ENCODE data around the gene MAT2B.

Gene MAT2B
- total RNA-seq: 83.3 reads per million, percentile 79 among the genes with 10 or more reads in this experiment

DNA sequence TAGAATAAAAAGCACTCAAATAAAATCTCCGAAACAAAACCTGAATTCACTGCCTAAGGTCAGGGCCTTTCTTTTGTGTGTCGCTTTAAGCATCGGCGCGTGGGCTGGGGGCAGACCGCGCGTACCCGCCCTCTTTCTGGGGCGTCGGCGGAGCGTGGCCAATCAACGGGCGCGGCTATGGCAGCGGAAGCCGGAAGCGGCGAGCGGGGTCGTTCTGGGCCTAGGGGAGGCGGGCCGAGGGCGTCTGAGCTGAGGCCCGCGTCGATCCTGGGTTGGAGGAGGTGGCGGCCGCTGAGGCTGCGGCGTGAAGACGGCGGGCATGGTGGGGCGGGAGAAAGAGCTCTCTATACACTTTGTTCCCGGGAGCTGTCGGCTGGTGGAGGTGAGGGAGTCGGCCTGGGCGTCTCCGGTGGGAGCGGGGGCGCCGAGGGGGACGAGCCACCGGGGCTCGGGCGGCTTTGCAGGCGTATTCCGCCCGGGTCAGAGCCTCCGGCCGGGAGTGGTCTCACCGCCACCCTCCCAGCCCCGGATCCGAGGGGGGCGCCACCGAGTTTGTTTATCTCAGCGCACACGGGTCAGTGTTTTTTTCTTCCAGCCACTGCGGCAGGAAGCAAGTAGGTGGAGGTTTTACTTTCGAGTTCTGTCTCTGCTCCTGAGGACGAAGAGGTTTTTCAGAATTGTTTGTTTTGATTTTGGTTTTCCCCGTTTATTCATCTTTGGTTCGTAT lies at the start of gene MAT2B:
Gene MAT2B (plus strand): TSS at position 252 of the 727 bp plus-strand sequence. CDS start 68 bp downstream, at position 320.
- peak; percentile 95 for DNase-seq

DNA sequence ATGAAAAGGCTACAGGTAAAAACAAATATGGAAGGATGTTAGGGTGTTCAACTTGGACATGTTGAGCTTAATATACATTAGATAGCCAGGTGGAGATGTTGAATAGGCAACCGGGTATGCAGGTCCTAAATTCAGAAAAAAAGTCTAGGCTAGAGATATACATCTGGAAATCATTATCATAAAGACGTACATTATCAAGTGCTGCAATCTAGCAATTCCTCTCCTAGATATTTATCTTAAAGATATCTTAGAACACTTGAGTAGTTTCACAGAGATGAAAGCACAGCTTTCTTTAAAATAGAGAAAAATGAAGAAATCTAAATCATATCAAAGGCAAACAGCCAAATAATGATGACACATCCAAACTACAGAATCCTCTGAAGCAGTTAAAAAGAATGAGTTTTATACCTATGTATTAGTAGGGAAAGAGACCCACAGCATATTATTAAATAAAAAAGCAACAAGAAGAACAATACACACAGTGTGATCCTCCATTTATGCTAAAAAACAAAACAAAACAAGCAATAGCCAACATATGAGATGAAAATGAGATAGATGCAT lies 49.3 kb upstream of the MAT2B start:
- DNase-seq: no peak

DNA sequence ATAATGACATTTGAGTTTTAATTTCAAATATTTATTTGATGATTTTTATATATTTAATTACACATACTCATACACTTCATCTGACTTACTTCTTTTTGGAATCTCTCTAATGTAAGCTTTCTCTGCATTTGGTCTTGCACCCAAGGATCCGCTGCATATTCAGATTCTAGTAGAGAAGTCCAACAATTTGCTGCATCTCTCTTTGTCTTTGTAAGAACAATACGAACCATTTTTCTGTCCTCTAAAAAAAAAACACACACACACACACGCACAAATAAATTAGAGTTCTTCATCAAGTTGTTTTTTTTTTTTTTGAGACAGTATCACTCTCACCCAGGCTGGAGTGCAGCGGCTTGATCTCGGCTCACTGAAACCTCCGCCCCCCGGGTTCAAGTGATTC lies 48.6 kb upstream of the MAT2B start:
- DNase-seq: no peak

DNA sequence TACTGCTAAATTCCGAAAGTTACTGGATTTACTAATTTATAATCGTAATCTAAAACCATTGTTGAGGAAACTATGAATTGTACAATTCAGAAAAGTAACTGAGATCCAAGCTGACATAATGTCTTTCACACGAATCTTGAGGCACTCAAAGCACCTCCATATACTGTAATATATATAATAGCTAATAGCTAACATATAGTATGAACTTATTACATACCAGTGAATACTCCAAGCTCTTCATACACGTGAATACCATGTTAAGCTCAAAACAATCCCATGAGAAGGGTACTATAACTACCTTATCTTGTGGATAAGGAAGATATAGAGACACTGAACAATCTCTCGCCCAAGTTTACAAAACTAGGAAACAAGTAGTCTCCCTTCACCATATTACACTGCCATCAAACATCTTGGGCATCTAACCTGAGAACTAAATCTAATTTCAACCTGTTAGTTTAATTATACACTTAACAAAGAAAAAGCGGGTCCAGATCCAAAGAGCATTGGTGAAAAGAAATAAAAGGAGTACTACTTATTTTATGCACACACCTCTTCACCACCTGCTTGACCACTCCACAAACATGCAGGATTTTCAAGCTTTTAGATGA lies 46.5 kb upstream of the MAT2B start:
- DNase-seq: no peak

DNA sequence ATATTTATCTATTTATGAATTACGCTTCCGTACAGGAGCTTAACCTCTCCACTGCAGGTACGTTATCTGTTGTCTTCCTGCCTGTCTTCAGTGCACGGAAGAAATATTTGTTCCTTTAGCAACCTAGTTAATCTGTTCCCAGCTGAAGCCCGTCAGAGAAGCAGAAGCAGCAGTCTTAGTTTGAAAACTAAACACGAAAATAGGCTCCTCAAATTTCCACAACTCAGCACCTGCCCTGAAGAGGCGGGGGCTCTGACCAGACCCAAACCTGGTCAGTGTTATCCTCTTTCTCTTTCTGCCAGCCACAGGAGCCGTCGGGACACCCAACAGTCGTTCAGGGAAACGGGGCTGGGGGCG lies 46.0 kb upstream of the MAT2B start:
- DNase-seq: no peak

DNA sequence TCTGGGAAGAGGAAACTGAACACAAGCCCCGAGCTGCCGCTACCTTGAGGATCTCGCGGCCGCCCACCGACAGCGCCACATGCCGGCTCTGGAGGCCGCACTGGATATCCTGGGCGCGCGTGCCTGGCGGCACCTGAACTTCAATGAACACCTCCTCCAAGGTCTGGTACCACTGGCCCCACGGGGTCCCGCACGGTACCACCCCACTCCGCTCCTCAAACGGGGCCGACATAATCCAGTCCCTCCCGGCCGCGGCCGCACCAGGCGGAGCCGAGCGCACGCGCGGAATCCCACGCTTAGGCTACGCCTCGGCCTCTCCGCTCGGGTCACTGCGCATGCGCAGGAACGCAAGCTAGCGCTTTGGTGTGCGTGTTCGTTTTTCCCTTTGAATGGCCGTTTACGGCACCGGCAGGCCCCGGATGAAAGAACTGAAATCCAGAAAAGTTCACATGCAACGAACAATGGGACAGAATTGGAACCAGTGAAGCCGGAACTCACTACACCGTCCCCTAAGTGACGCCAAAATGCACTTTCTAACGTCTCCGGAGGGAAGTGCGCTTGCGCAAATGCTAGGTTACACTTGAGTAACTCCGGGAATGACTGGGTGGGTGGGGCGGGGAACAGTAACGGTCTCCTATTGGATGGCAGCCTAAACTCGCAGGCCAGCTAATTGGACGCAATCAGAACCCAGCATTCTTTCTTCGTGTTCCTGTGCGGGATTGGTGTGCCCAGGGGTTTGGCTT lies 45.4 kb upstream of the MAT2B start, which contains the start of gene NUDCD2:
Gene NUDCD2 (minus strand): TSS at position 284 of the 743 bp plus-strand sequence. CDS start 52 bp downstream, at position 232.
- DNase-seq: peak; percentile 96

DNA sequence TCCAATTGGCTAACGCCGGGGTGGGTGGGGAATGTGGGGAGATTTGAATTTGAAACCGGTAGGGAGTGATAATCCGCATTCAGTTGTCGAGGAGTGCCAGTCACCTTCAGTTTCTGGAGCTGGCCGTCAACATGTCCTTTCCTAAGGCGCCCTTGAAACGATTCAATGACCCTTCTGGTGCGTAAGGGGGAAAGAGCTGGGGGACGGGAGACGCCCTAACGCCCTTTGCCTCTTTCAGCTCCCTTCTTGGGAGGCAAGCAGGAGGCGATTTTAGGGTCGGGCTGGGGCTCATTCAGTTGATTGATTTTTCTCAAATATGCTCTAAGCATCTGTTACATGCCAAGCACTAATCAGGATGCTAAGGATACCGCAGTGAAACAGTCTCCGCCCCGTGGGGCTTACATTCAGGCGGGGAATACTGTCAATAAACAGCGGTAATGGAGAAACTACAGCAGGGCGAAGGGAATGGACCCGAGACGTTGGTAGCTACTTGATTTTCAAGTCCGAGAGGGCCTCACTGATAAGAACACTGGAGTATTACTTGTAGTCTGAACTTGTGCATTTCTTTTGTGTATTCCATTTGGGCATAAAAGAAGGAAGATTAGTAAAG lies 44.8 kb upstream of the MAT2B start, which contains the start of gene HMMR:
Gene HMMR (plus strand): TSS at position 71 of the 610 bp plus-strand sequence. CDS start 61 bp downstream, at position 132.
- no peak for DNase-seq

DNA sequence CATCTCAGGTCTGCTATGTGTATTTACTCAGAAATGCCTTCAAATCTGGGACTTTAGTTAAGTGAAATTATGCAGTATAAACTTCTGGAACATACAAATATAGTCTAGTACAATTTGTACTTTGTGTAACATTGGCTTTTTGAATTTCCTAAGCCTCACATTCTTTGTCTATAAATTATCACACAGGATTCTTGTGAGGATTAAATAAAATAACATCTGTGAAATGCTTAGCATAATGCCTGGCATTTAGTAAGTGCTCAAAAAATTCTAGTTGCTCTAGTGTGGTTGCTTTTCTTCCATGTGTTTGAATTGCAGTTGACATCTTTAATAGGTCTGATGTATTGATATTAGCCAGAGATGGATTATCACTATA lies 42.4 kb upstream of the MAT2B start:
- no peak for DNase-seq

DNA sequence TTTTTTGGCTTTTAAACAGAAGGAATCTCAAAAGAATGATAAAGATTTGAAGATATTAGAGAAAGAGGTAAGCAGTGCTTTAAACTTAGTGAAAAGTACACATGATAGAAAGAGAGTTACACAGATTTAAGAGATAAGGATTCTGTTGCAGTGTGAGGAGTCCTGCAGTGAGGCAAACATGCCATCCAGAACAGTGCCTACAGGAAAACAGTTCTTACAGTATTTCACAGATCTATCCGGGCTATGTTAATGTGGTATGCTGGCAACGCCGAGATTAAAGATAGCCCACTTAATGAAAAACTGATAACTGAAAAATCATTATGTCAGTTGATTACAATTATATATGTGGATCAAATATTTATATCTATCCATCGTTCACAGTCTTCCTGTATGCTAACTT lies 37.7 kb upstream of the MAT2B start:
- no peak for DNase-seq

DNA sequence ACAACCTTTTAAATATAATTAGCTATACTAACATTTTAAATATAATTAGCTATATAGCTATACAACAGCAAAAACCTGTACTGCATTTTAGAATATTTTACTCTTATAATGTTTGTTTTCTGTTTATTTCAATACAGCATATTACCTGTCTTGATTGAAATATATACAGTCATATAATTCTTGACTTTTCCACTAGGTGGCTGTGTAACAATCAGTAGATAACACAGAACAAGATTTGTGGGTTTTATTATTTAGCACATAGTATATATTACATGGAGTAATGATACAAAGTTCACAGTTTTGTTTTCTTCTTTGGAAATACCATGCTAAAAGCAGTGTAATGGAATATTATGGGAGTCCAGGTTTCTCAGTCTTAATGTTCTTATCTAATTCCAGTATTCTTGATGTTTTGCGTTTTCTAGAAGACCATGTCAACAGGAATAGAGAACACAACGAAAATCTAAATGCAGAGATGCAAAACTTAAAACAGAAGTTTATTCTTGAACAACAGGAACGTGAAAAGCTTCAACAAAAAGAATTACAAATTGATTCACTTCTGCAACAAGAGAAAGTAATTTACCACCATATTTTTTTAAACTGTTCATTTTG lies 31.7 kb upstream of the MAT2B start:
- no peak for DNase-seq

DNA sequence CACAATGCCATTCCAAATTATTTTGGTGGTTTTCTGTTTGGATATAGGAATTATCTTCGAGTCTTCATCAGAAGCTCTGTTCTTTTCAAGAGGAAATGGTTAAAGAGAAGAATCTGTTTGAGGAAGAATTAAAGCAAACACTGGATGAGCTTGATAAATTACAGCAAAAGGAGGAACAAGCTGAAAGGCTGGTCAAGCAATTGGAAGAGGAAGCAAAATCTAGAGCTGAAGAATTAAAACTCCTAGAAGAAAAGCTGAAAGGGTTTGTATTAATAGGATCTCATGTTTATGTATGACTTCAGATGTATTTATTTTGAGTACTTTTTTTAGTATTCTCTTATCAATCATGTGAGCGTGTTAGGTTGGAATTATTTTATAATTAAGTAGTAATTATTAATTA lies 30.0 kb upstream of the MAT2B start:
- no peak for DNase-seq

DNA sequence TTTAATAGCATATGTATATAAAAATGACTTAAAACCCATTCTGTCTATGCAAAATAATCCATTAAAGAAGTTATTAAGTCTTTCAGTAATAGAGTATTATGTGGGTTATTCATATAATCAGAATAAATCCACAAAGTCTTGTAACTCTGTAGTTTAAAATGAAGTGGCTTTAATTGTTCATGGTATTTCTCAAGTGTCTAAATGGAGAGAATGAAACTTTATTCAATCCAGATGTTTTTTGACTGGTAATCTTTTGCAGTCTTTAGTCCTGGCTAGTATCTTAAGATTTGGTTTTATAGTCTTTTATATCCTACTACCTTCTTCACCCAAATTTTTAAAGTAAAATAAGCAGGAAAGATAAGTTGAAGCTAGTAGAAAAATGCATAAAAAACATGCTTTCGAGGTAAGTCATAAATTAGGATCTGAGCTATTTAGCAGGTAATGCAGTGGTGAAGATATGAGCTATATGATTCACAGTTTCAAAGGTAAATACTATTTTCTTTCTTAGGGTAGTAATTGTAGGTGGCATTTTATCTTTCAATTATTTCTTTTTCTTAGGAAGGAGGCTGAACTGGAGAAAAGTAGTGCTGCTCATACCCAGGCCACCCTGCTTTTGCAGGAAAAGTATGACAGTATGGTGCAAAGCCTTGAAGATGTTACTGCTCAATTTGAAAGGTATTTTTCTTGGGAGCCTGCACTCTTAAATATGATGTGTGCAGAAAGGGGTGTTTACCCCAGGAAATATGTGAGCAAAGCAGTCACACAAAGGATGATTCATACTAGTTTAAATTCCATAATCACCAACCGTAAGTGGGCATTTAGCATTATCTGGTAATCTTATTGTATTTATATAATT lies 27.1 kb upstream of the MAT2B start:
- no peak for DNase-seq

DNA sequence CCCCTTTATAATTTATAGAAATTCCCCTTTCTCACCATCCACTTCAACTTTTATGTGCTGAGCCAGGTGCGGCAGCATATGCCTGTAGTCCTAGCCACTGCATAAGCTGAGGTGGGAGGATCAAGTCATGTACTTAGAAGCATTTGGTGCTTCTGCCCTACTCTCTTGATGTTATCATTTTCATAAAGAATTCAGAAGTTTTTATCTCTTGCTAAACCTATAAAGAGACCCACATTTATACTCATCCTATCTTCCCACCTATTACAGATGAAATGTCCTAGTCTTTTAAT lies 26.5 kb upstream of the MAT2B start:
- no peak for DNase-seq

DNA sequence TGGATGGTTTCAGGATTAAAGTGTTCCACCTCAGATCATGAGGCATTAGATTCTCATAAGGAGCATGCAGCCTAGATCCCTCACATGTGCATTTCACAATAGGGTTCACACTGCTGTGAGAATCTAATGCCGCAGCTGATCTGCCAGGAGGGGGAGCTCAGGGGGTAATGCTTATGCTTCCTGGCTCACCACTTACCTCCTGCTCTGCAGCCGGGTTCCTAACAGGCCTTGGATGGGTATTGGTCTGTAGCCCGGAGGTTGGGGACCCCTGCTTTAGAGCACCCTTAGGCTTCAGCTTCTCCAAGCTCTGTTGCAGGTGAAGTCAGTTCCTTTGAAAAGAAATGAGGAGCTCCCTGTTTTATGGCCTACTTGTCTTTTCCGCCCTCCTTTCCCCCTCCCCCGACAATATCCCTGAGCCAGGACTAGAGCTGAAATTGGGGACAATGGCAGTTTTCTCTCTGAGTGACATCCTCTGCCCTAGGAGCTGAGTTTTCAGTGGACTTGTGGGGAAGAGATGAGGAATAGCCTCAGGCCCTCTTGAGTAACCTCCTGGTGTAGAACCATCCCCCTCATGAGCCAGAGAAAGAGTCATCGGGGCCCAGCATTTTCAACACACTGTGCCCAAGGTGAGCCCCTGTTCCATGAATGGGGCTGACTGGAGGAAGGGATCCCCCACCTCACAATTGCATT lies 16.2 kb upstream of the MAT2B start:
- no peak for DNase-seq

DNA sequence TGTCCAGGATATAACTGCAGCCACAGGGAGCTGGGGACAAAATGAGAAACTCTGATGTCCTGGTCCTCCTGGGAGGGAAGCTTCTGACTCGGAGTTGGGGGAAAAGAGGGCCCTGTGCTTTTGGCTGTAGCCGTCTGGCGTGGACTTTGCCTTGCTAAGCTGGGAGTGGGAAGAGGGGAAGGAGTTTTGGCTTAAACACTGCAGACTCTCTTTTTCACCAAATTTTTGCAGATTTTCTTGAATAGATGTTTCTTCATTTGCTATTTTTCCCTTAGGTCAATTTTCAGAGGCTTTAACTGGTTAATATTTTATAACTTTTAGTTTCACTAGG lies 15.7 kb upstream of the MAT2B start:
- no peak for DNase-seq

DNA sequence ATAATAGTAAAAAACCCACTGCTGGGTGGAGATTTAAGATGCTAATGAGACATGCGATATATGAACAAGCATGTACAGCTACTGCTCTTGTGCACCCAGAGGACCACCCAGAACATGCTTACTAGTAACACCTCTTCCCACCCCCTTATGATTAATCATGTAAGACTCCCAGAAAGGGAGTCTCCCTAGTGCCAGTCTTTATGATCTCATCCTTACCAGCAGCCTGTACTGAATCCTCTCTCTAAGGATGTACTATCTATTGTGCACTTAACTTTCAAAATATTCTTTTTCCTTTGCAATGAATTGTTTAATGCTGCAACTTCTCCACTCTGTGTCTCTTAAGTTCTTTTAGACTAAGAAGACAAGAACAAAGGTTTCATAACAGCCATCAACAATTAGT lies 9.1 kb upstream of the MAT2B start:
- DNase-seq: no peak

DNA sequence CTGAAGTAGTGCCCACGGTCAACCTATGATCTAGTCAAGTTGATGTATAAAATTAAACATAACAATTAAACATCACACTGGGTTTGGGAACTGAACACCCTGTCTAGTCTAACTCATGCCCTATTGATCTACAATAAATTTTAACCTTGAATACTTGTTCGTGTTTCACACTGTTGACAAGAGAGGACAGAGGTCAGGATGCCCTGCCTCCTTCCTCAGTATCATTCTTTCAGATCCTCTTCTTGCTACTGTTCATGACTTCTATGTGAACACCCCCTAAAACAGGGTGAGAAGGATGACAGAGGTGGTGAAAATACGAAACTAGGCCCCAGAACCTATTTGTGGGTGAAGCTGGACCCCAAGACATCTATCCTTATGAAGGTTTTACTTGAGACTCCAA lies 8.1 kb upstream of the MAT2B start:
- DNase-seq: no peak

DNA sequence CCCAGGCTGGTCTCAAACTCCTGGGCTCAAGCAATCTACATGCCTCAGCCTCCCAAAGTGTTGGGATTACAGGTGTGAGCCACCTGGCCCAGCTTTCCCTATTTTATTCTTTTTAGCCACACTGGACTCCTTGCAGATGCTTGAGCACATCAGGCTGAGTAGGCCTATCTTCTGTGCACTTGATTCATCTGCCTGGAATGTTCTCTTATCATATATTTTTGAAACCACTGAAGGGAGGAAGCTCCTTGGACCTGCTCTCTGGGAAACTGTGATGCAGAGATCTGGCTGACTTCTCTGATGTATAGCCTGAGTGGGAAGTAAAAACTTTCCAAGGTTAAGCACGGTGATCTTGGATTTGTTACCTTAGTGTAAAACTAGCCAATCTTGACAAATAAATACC lies 6.5 kb upstream of the MAT2B start:
- DNase-seq: no peak

DNA sequence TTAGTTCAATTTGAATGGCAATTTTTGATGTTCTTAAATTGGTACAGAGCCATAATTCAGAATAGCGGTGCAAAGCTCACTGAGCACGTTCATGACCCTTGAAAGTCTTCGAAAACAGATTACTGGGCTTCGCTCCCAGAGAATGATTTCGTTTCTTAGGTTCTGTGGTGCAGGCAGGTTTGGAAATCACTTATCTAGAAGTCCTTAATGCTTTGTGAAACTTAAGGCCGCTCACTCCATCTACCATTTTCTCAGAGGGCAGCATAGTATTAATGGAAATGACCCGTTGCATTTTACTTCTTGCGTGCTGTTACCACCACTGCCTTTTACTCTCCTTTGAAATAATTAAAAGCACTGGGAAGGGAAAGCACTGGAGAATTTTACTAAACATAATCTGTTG lies 2.9 kb upstream of the MAT2B start:
- no peak for DNase-seq

DNA sequence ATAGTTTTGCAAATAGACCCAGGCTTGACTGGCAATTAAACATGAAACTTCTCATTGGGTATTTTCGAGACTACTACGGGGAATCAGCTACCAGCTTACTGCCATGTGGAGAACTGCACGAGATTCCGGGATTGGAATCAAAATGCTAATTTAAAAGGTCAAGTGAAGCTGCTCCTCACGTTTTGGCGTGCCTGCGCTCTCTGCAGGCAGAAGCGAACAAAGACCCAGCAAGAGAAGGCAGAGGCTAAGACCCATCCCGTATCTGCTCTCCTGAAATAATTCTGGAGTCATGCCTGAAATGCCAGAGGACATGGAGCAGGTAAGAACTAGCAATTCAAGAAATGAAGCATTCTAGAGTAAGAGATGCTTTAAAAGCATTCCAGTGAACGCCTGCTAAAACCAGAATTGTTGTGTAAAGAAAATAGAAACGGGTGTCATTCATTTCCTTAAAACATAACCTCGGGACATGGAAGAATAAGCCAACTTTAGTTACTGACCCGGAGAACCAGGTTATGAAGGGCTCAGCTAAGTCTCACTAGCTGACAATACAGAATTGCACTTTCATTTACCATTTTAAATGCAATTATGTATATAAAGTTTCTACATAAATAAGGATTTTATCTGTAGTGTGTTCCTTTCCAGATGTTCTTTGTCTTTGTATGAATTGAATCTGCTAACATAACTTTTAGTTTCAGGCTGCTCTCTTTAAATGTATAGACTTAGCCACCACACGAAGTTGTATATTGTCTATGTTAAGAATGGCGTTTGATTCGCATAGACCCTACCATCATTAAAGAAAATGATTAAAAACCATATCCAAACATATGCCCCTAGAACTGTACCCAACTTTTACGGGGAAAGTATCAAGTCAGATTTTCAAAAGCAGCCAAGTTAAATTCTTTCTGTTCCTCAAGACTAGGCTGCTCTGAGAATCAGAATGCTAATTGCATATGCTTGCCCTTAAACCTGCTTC lies 2.0 kb upstream of the MAT2B start:
- peak; percentile 17 for DNase-seq

Data from effector CD4-positive, alpha-beta T cell (primary cell).